Epithelial cell of proximal tubule (primary cell): ENCODE results near the gene PTPRO. TPM values are rescaled to one million over a fixed set of nuclear protein-coding genes. Genes with fewer than 3 reads are reported as not detected.

Experiments
- DNase-seq: peaks from one replicate; pipeline ENCODE4 v3.0.0-alpha.2; 2011; ENCODE audit warnings: low read depth
- H3K4me3 ChIP-seq: 2 replicates; pipeline ENCODE4 v1.5.1; 2011; ENCODE audit warnings: low read depth, mild to moderate bottlenecking, low read length
- CTCF ChIP-seq: conservative IDR thresholded peaks from 2 replicates; pipeline ENCODE4 v1.5.1; 2012; ENCODE audit warnings: low read depth, mild to moderate bottlenecking, low read length
- total RNA-seq: library from RNA; depleted of rRNA; stranded (reverse); fragments of >200 nt; gene quantifications from 2 replicates; pipeline ENCODE4 v1.2.3, GENCODE V29; 2015

PTPRO gene
- total RNA-seq, 1 donor from 2014 or later = 1.3 TPM

GRCh38 chr12:15550793-15551192 lies 228.5 kb downstream of the PTPRO start:
- no peak for DNase-seq
- TF ChIP-seq CTCF = no peak
- H3K4me3 ChIP-seq = no peak overlapping the region

- TF ChIP-seq CTCF = no peak
- no peak for DNase-seq
- no peak overlapping the region for H3K4me3 ChIP-seq
Observed at GRCh38 chr12:15555446-15555845, 233.1 kb downstream of the PTPRO start.

- no peak for DNase-seq
- H3K4me3 ChIP-seq = no peak overlapping the region
- TF ChIP-seq CTCF = no peak
Observed at GRCh38 chr12:15556411-15557102, 234.2 kb downstream of the PTPRO start.

- H3K4me3 ChIP-seq = no peak overlapping the region
- DNase-seq = no peak
- no peak for TF ChIP-seq CTCF
Observed at GRCh38 chr12:15558915-15559528, 236.7 kb downstream of the PTPRO start.

GRCh38 chr12:15561396-15561795 lies 239.1 kb downstream of the PTPRO start:
- H3K4me3 ChIP-seq = no peak overlapping the region
- no peak for TF ChIP-seq CTCF
- DNase-seq = no peak

GRCh38 chr12:15562263-15562662 lies 240.0 kb downstream of the PTPRO start:
- DNase-seq = no peak
- no peak overlapping the region for H3K4me3 ChIP-seq
- no peak for TF ChIP-seq CTCF

- no peak overlapping the region for H3K4me3 ChIP-seq
- DNase-seq = no peak
- no peak for TF ChIP-seq CTCF
Observed at GRCh38 chr12:15563663-15564062, 241.4 kb downstream of the PTPRO start.
